ENCODE data around the gene SCGB3A1. TPM values are rescaled to one million over a fixed set of nuclear protein-coding genes. Genes with fewer than 3 reads are reported as not detected.

Gene SCGB3A1
- not detected in 2 replicates for total RNA-seq

- no peak for DNase-seq (ENCODE audit: extremely low read depth, low read depth, low spot score)
These were observed at the start of gene SCGB3A1 for GRCh38 chr5:180591311-180591887. SCGB3A1 (minus strand) TSS chr5:180591499; CDS start chr5:180591462, 37 bp downstream.

- no peak for DNase-seq (ENCODE audit: extremely low read depth, low read depth, low spot score)
These were observed 49.2 kb upstream of the SCGB3A1 start for GRCh38 chr5:180640611-180640860.

- no peak for DNase-seq (ENCODE audit: extremely low read depth, low read depth, low spot score)
These were observed 48.7 kb upstream of the SCGB3A1 start for GRCh38 chr5:180639741-180640610.

GRCh38 chr5:180639287-180639686 lies 48.0 kb upstream of the SCGB3A1 start:
- DNase-seq (ENCODE audit: extremely low read depth, low read depth, low spot score): no peak

GRCh38 chr5:180637962-180638680 lies 46.8 kb upstream of the SCGB3A1 start:
- no peak for DNase-seq (ENCODE audit: extremely low read depth, low read depth, low spot score)

GRCh38 chr5:180636403-180637075 lies 45.2 kb upstream of the SCGB3A1 start:
- no peak for DNase-seq (ENCODE audit: extremely low read depth, low read depth, low spot score)

GRCh38 chr5:180636016-180636402 lies 44.7 kb upstream of the SCGB3A1 start:
- no peak for DNase-seq (ENCODE audit: extremely low read depth, low read depth, low spot score)

- no peak for DNase-seq (ENCODE audit: extremely low read depth, low read depth, low spot score)
These were observed 42.2 kb upstream of the SCGB3A1 start for GRCh38 chr5:180633283-180634177.

- no peak for DNase-seq (ENCODE audit: extremely low read depth, low read depth, low spot score)
These were observed 41.5 kb upstream of the SCGB3A1 start for GRCh38 chr5:180632768-180633167.

GRCh38 chr5:180631549-180632383 lies 40.5 kb upstream of the SCGB3A1 start:
- DNase-seq (ENCODE audit: extremely low read depth, low read depth, low spot score): no peak

- no peak for DNase-seq (ENCODE audit: extremely low read depth, low read depth, low spot score)
These were observed 39.1 kb upstream of the SCGB3A1 start for GRCh38 chr5:180630426-180630825.

- DNase-seq (ENCODE audit: extremely low read depth, low read depth, low spot score): no peak
These were observed 38.6 kb upstream of the SCGB3A1 start for GRCh38 chr5:180629831-180630382.

GRCh38 chr5:180628827-180629750 lies 37.8 kb upstream of the SCGB3A1 start:
- DNase-seq (ENCODE audit: extremely low read depth, low read depth, low spot score): no peak

GRCh38 chr5:180628211-180628610 lies 36.9 kb upstream of the SCGB3A1 start:
- no peak for DNase-seq (ENCODE audit: extremely low read depth, low read depth, low spot score)

- no peak for DNase-seq (ENCODE audit: extremely low read depth, low read depth, low spot score)
These were observed 36.3 kb upstream of the SCGB3A1 start for GRCh38 chr5:180627386-180628120.

- no peak for DNase-seq (ENCODE audit: extremely low read depth, low read depth, low spot score)
These were observed 35.5 kb upstream of the SCGB3A1 start for GRCh38 chr5:180626661-180627385.

Measured in glomerular endothelial cell (primary cell).